ENCODE measurements around the gene CDHR2.

The CDHR2 gene

DNA sequence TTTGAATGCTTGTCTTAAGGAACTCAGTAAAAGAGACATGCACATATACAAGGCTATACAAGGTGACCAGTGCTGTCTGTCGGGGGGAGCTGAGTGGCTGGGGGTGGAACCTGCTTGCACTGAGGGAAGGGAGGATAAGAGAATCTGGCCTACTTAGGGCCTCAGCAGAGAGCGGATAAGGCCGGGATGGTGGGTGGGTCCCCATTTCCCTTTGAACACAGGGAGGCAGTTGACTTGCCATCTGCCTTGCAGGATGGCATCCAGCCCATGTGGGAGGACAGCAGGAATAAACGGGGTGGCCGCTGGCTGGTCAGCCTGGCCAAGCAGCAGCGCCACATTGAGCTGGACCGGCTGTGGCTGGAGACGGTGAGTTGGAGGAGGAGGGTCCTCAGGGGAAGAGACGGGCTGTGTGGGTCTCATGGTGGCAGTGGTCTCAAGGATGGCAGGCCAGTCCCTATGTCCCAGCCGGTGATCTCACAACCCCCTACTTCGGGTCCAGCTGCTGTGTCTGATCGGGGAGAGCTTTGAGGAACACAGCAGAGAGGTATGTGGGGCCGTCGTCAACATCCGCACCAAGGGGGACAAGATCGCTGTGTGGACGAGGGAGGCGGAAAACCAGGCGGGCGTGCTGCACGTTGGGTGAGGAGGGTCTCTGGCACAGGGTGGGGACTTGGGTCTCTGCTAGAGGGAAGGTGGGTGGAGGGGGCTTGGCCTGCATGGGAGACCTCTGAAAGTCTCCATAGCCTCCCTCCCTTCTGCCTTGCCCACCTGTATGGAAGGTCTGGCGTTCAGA lies 95.9 kb downstream of the CDHR2 start:
- DNase-seq, result no peak

All from NCI-H2081 treated with DMSO at 0.1 percent for 48 hours (cell line).